ENCODE measurements around the gene PIP5K1C.
A peak's percentile ranks its signal among the peaks of the same experiment; 100 is the strongest.

PIP5K1C gene

GRCh38 chr19:3610745-3611717 is 89.2 kb downstream of the PIP5K1C start:
- no peak overlapping the region for H3K4me3 ChIP-seq (replicated peaks; ENCODE audit: low read depth, low read length)
- TF ChIP-seq CTCF (IDR thresholded peaks at IDR 0.05; ENCODE audit: low read length, missing control alignments), result no peak
- no peak for DNase-seq (ENCODE audit: low read depth)

GRCh38 chr19:3609779-3610719 is 90.2 kb downstream of the PIP5K1C start:
- no peak overlapping the region for H3K4me3 ChIP-seq (replicated peaks; ENCODE audit: low read depth, low read length)
- DNase-seq (ENCODE audit: low read depth), result no peak

GRCh38 chr19:3608750-3609322 is 91.4 kb downstream of the PIP5K1C start:
- H3K4me3 ChIP-seq (replicated peaks; ENCODE audit: low read depth, low read length), result no peak overlapping the region
- DNase-seq (ENCODE audit: low read depth), result no peak
- TF ChIP-seq CTCF (IDR thresholded peaks at IDR 0.05; ENCODE audit: low read length, missing control alignments), result no peak

More at GRCh38 chr19:3609779-3610719, 90.2 kb downstream of the PIP5K1C start:
- no peak for TF ChIP-seq CTCF (IDR thresholded peaks at IDR 0.05; ENCODE audit: low read length, missing control alignments)

GRCh38 chr19:3608079-3608641 is 92.1 kb downstream of the PIP5K1C start:
- peak overlapping the region; percentile 58 for H3K4me3 ChIP-seq (replicated peaks; ENCODE audit: low read depth, low read length)
- no peak for DNase-seq (ENCODE audit: low read depth)
- TF ChIP-seq CTCF (IDR thresholded peaks at IDR 0.05; ENCODE audit: low read length, missing control alignments), result no peak

- H3K4me3 ChIP-seq (replicated peaks; ENCODE audit: low read depth, low read length), result peak overlapping the region; percentile 58
- TF ChIP-seq CTCF (IDR thresholded peaks at IDR 0.05; ENCODE audit: low read length, missing control alignments), result no peak
- DNase-seq (ENCODE audit: low read depth), result peak; percentile 51
Measured at GRCh38 chr19:3607303-3608078, 92.8 kb downstream of the PIP5K1C start.
